Type B pancreatic cell (in vitro differentiated cells): Measurements from ENCODE around the gene TAS2R8. TPM values are rescaled to one million over a fixed set of nuclear protein-coding genes. Genes with fewer than 3 reads are reported as not detected.
"Not testable (repeated sequence)": the region's sequence is repeated elsewhere in the genome, so short reads cannot be mapped to it uniquely, and the experiment has no call there.

Experiments
- DNase-seq: peaks from one replicate; pipeline ENCODE4 v3.0.0; 2021; ENCODE audit warnings: mixed read lengths; ENCODE audit not compliant: unreplicated experiment; ENCODE audit errors: extremely low spot score
- H3K27ac Mint-ChIP-seq: 2 replicates; pipeline ENCODE4 v1.8.0; 2021; ENCODE audit warnings: mild to moderate bottlenecking, mixed read lengths
- H3K27me3 Mint-ChIP-seq: 2 replicates; pipeline ENCODE4 v1.8.0; 2021; ENCODE audit warnings: mixed read lengths
- H3K36me3 Mint-ChIP-seq: 2 replicates; pipeline ENCODE4 v1.8.0; 2021; ENCODE audit warnings: mixed read lengths
- H3K4me1 Mint-ChIP-seq: one replicate; pipeline ENCODE4 v1.8.0; 2021; ENCODE audit warnings: mixed read lengths; ENCODE audit not compliant: unreplicated experiment
- H3K4me3 Mint-ChIP-seq: 2 replicates; pipeline ENCODE4 v1.8.0; 2021; ENCODE audit warnings: mild to moderate bottlenecking, mixed read lengths
- H3K9me3 Mint-ChIP-seq: 2 replicates; pipeline ENCODE4 v1.8.0; 2021; ENCODE audit warnings: mixed read lengths
- CTCF ChIP-seq: fragments of 200-600 bp; sonication (generic); conservative IDR thresholded peaks from 2 replicates; pipeline ENCODE4 v1.5.0; 2021; ENCODE audit warnings: antibody characterized with exemption, mild to moderate bottlenecking
- total RNA-seq: library from RNA; stranded (reverse); gene quantifications from 2 replicates; pipeline ENCODE4 v1.2.1, GENCODE V29; 2021; ENCODE audit warnings: low replicate concordance

The TAS2R8 gene
- total RNA-seq, 1 donor from 2014 or later, result not detected

GRCh38 chr12:10811883-10812536 lies 4.9 kb upstream of the TAS2R8 start:
- Mint-ChIP-seq H3K27ac (no peak overlapping the region), H3K4me3 (no peak overlapping the region), H3K27me3 (peaks cover 12% of the 10 kb centered on the region), H3K9me3 (no peaks in the 10 kb centered on the region), H3K4me1 (no peaks in the 10 kb centered on the region), H3K36me3 (no peaks in the 10 kb centered on the region)
- no peak for DNase-seq
- no peak for TF ChIP-seq CTCF

GRCh38 chr12:10810068-10810467 lies 3.0 kb upstream of the TAS2R8 start, which contains the start of gene TAS2R9:
TSS of gene TAS2R9 (minus strand) at chr12:10810168. CDS start at chr12:10810075, 93 bp downstream.
- Mint-ChIP-seq H3K4me3 (no peak within 1 kb of the TSS), H3K4me1 (no peaks in the 10 kb centered on the region), H3K27me3 (peaks cover 12% of the 10 kb centered on the region), H3K27ac (no peak within 1 kb of the TSS), H3K36me3 (no peaks in the 10 kb centered on the region), H3K9me3 (no peaks in the 10 kb centered on the region)
- no peak for DNase-seq
- TF ChIP-seq CTCF, result no peak

GRCh38 chr12:10802587-10802986 lies 4.5 kb downstream of the TAS2R8 start, which contains the start of gene TAS2R7:
TSS of gene TAS2R7 (minus strand) at chr12:10802627. CDS start at chr12:10802570, 57 bp downstream.
- H3K9me3 Mint-ChIP-seq, result no peaks in the 10 kb centered on the region
- peaks cover 20% of the 10 kb centered on the region for H3K27me3 Mint-ChIP-seq
- DNase-seq, result no peak
- H3K27ac Mint-ChIP-seq, result no peak within 1 kb of the TSS
- no peaks in the 10 kb centered on the region for H3K36me3 Mint-ChIP-seq
- TF ChIP-seq CTCF, result no peak
- no peak within 1 kb of the TSS for H3K4me3 Mint-ChIP-seq
- H3K4me1 Mint-ChIP-seq, result no peaks in the 10 kb centered on the region

GRCh38 chr12:10801741-10802140 lies 5.3 kb downstream of the TAS2R8 start:
- TF ChIP-seq CTCF, result no peak
- Mint-ChIP-seq H3K27ac (no peak overlapping the region), H3K4me1 (no peaks in the 10 kb centered on the region), H3K36me3 (no peaks in the 10 kb centered on the region), H3K27me3 (peaks cover 24% of the 10 kb centered on the region), H3K4me3 (no peak overlapping the region), H3K9me3 (no peaks in the 10 kb centered on the region)
- DNase-seq, result no peak

GRCh38 chr12:10794222-10794621 lies 12.9 kb downstream of the TAS2R8 start:
- TF ChIP-seq CTCF, result no peak
- Mint-ChIP-seq H3K9me3 (no peaks in the 10 kb centered on the region), H3K4me1 (no peaks in the 10 kb centered on the region), H3K36me3 (no peaks in the 10 kb centered on the region), H3K27me3 (peaks cover 11% of the 10 kb centered on the region), H3K4me3 (no peak overlapping the region), H3K27ac (no peak overlapping the region)
- DNase-seq, result no peak

- not testable (repeated sequence) for H3K4me1 Mint-ChIP-seq, H3K27ac Mint-ChIP-seq, H3K36me3 Mint-ChIP-seq, H3K9me3 Mint-ChIP-seq, H3K4me3 Mint-ChIP-seq, H3K27me3 Mint-ChIP-seq, DNase-seq
These were observed 15.3 kb downstream of the TAS2R8 start for GRCh38 chr12:10791769-10792168.
